ENCODE measurements around the gene FNDC3B. TPM values are rescaled to one million over a fixed set of nuclear protein-coding genes. Genes with fewer than 3 reads are reported as not detected.
A peak's percentile ranks its signal among the peaks of the same experiment; 100 is the strongest.

The FNDC3B gene
- total RNA-seq, 2 donors from 2014 or later = 12.0 to 17.7 TPM

- DNase-seq (no peak), ATAC-seq (replicated peaks in 1 of 2) (no peak)
- Mint-ChIP-seq H3K4me3 (no peak overlapping the region), H3K9me3 (no peaks in the 10 kb centered on the region), H3K4me1 (ENCODE audit: low read depth) (peaks cover 18% of the 10 kb centered on the region), H3K27ac (no peak overlapping the region), H3K27me3 (ENCODE audit: low read depth) (no peaks in the 10 kb centered on the region), H3K36me3 (ENCODE audit: insufficient read depth in 2 of 2) (no peaks in the 10 kb centered on the region)
These were observed 130.8 kb downstream of the FNDC3B start for GRCh38 chr3:172170073-172170709.

- H3K4me1 Mint-ChIP-seq (ENCODE audit: low read depth) = peaks cover 18% of the 10 kb centered on the region
- H3K4me3 Mint-ChIP-seq = no peak overlapping the region
- H3K36me3 Mint-ChIP-seq (ENCODE audit: insufficient read depth in 2 of 2) = no peaks in the 10 kb centered on the region
- H3K27me3 Mint-ChIP-seq (ENCODE audit: low read depth) = no peaks in the 10 kb centered on the region
- no peaks in the 10 kb centered on the region for H3K9me3 Mint-ChIP-seq
- no peak for DNase-seq
- ATAC-seq (replicated peaks in 1 of 2) = no peak
- no peak overlapping the region for H3K27ac Mint-ChIP-seq
These were observed 131.5 kb downstream of the FNDC3B start for GRCh38 chr3:172170841-172171240.

DNA sequence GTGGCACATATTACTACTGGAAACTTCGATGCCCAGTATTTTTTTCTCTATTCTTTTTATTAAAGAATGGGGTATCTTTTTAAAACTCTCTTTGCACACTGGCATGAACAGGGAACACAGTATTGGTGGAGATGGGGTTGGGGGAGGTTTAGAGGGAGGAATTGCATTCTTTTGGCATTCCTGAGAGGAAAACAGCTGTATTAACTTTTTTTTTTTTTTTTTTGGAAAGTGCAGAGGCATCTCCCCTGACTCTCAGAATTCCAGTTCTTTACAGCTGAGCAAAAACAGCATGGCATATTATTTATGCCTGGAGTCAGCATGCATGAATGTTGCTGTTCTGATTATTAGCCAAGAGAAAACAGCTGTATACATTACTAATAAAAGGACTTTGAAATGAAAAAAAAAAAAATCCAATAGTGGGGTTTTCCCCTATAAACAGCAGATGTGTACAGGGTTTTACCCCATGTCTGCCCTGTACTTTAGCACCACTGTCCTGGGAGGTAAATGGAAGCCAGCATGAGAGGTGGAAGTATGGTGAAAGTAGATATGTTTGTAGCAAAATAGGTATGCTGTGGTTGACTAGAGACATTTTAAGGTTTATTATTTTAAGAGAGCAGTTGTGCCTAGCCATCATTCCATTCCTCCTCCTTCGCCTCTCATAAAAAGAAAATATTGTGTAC lies 132.2 kb downstream of the FNDC3B start:
- ATAC-seq (replicated peaks in 1 of 2) (no peak), DNase-seq (no peak)
- Mint-ChIP-seq H3K4me1 (ENCODE audit: low read depth) (peaks cover 18% of the 10 kb centered on the region), H3K4me3 (no peak overlapping the region), H3K36me3 (ENCODE audit: insufficient read depth in 2 of 2) (no peaks in the 10 kb centered on the region), H3K27ac (no peak overlapping the region), H3K9me3 (no peaks in the 10 kb centered on the region), H3K27me3 (ENCODE audit: low read depth) (no peaks in the 10 kb centered on the region)

GRCh38 chr3:172173316-172174254 lies 134.2 kb downstream of the FNDC3B start:
- ATAC-seq (replicated peaks in 1 of 2) = peak in 1 of 2 donors; percentile 21
- Mint-ChIP-seq H3K4me3 (no peak overlapping the region), H3K4me1 (ENCODE audit: low read depth) (peaks cover 18% of the 10 kb centered on the region), H3K9me3 (no peaks in the 10 kb centered on the region), H3K27me3 (ENCODE audit: low read depth) (no peaks in the 10 kb centered on the region), H3K27ac (no peak overlapping the region), H3K36me3 (ENCODE audit: insufficient read depth in 2 of 2) (no peaks in the 10 kb centered on the region)
- DNase-seq = peak in 1 of 2 donors; percentile 3

GRCh38 chr3:172174513-172175253 lies 135.3 kb downstream of the FNDC3B start:
- Mint-ChIP-seq H3K27ac (no peak overlapping the region), H3K4me3 (no peak overlapping the region), H3K4me1 (ENCODE audit: low read depth) (peaks cover 12% of the 10 kb centered on the region), H3K36me3 (ENCODE audit: insufficient read depth in 2 of 2) (no peaks in the 10 kb centered on the region), H3K9me3 (no peaks in the 10 kb centered on the region), H3K27me3 (ENCODE audit: low read depth) (no peaks in the 10 kb centered on the region)
- ATAC-seq (replicated peaks in 1 of 2) = no peak
- no peak for DNase-seq

DNA sequence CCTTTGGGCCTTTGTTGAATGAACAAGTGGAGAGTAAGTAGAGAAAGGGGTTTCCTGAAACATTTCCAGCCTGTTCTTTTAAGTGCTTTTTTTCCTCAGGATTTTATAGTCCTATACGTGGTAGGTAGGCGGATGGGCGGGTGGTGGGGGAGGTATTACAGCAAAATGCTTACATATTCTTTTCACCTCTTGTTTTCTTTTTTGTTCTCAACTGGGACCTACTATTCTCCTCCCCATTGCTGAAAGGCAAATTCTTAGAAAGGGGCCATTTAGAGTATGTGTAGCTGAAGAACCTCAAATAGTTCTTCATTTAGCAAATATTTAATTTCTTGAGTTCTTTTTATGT lies 135.8 kb downstream of the FNDC3B start:
- Mint-ChIP-seq H3K4me1 (ENCODE audit: low read depth) (peaks cover 12% of the 10 kb centered on the region), H3K27me3 (ENCODE audit: low read depth) (no peaks in the 10 kb centered on the region), H3K27ac (no peak overlapping the region), H3K4me3 (no peak overlapping the region), H3K36me3 (ENCODE audit: insufficient read depth in 2 of 2) (no peaks in the 10 kb centered on the region), H3K9me3 (no peaks in the 10 kb centered on the region)
- no peak for ATAC-seq (replicated peaks in 1 of 2)
- no peak for DNase-seq

GRCh38 chr3:172176061-172176770 lies 136.8 kb downstream of the FNDC3B start:
- ATAC-seq (replicated peaks in 1 of 2) = no peak
- Mint-ChIP-seq H3K36me3 (ENCODE audit: insufficient read depth in 2 of 2) (no peaks in the 10 kb centered on the region), H3K27me3 (ENCODE audit: low read depth) (no peaks in the 10 kb centered on the region), H3K9me3 (no peaks in the 10 kb centered on the region), H3K4me3 (no peak overlapping the region), H3K4me1 (ENCODE audit: low read depth) (peaks cover 12% of the 10 kb centered on the region), H3K27ac (no peak overlapping the region)
- no peak for DNase-seq

GRCh38 chr3:172177046-172177445 lies 137.7 kb downstream of the FNDC3B start:
- no peak for DNase-seq
- no peaks in the 10 kb centered on the region for H3K9me3 Mint-ChIP-seq
- H3K4me1 Mint-ChIP-seq (ENCODE audit: low read depth) = peaks cover 15% of the 10 kb centered on the region
- H3K27me3 Mint-ChIP-seq (ENCODE audit: low read depth) = no peaks in the 10 kb centered on the region
- ATAC-seq (replicated peaks in 1 of 2) = no peak
- no peak overlapping the region for H3K4me3 Mint-ChIP-seq
- H3K36me3 Mint-ChIP-seq (ENCODE audit: insufficient read depth in 2 of 2) = no peaks in the 10 kb centered on the region
- no peak overlapping the region for H3K27ac Mint-ChIP-seq

DNA sequence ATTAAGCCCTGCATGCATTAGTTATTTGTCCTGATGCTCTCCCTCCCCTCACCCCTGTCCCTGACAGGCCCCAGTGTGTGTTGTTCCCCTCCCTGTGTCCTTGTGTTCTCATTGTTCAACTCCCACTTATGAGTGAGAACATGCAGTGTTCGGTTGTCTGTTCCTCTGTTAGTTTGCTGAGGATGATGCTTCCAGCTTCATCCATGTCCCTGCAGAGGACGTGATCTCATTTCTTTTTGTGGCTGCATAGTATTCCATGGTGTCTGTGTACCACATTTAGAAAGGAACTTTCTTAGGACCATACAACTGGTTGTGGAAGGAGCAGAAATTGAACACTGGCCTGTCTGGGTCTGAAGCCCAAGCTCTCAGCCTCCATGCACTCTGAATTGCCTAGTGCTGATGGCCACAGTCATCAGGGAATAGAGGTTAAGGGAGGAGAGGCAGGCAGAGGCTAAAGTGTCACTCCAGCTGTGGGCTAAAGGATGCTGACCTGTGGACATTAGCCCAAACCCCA lies 138.5 kb downstream of the FNDC3B start:
- no peak for ATAC-seq (replicated peaks in 1 of 2)
- no peaks in the 10 kb centered on the region for H3K36me3 Mint-ChIP-seq (ENCODE audit: insufficient read depth in 2 of 2)
- H3K27me3 Mint-ChIP-seq (ENCODE audit: low read depth) = no peaks in the 10 kb centered on the region
- no peak overlapping the region for H3K27ac Mint-ChIP-seq
- H3K4me1 Mint-ChIP-seq (ENCODE audit: low read depth) = peaks cover 21% of the 10 kb centered on the region
- no peak overlapping the region for H3K4me3 Mint-ChIP-seq
- H3K9me3 Mint-ChIP-seq = no peaks in the 10 kb centered on the region
- DNase-seq = no peak

DNA sequence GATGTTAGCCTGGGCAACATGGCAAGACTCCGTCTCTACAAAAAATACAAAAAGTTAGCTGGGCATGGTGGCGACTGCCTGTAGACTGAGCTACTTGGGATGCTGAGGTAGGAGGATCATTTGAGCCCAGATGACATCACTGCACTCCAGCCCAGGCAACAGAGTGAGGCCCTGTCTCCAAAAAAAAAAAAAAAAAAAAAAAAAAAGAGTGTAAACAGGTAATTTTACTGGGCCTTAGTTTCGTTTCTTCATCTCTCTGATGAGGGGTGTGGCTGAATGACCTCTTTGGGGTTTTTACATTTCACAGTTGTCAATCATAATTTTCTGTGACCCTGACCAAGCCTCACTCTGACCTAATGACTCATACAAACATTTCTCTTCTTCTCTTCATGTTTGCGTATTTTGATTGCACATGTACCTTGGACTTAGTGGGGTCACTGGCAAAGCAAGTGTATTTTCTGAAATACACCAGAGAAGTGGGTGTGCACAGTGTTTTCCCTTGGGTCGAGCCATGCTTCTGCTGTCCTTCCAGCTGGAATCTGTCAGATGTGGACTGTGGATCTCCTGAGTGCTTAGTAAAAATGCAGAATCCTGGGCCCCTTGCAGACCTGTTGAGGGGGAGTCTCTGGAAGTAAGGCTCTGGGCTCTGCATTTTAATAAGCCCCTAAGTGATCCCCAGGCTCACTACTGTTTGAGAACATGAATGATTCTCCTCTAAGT lies 140.5 kb downstream of the FNDC3B start:
- Mint-ChIP-seq H3K27me3 (ENCODE audit: low read depth) (no peaks in the 10 kb centered on the region), H3K4me1 (ENCODE audit: low read depth) (peaks cover 26% of the 10 kb centered on the region), H3K36me3 (ENCODE audit: insufficient read depth in 2 of 2) (no peaks in the 10 kb centered on the region), H3K9me3 (no peaks in the 10 kb centered on the region), H3K4me3 (no peak overlapping the region), H3K27ac (no peak overlapping the region)
- no peak for ATAC-seq (replicated peaks in 1 of 2)
- DNase-seq = no peak

DNA sequence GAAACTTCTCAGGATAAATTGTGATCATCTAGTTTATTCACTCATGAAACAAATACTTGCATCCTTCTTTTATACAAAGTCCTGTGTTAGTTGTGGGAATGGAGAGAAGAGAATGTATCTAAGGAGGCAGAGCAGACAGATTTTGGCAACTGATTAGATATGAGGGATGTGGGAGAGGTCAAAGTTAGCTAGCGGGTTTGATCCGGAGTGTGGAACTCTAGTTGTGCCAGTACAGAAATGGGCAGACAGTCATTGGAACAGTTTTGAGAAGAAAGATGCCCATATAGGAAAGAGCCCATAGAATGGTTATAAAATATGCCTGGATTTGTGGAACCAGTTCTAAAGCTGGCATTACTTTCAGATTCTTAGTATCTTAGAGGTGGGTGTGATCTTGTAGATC lies 141.1 kb downstream of the FNDC3B start:
- no peaks in the 10 kb centered on the region for H3K36me3 Mint-ChIP-seq (ENCODE audit: insufficient read depth in 2 of 2)

More for the DNA sequence above, 141.1 kb downstream of the FNDC3B start:
- Mint-ChIP-seq H3K4me3 (no peak overlapping the region), H3K9me3 (no peaks in the 10 kb centered on the region), H3K27ac (no peak overlapping the region), H3K27me3 (ENCODE audit: low read depth) (no peaks in the 10 kb centered on the region), H3K4me1 (ENCODE audit: low read depth) (peaks cover 22% of the 10 kb centered on the region)
- ATAC-seq (replicated peaks in 1 of 2) (no peak), DNase-seq (no peak)
